NCI-H1105 treated with DMSO at 0.1 percent for 48 hours (cell line): ENCODE results near the gene TRIM63.

ENCODE experiments used
- DNase-seq: peaks from one replicate; lab custom pipeline; 2025; lab: John Stamatoyannopoulos, UW

The TRIM63 gene

DNA sequence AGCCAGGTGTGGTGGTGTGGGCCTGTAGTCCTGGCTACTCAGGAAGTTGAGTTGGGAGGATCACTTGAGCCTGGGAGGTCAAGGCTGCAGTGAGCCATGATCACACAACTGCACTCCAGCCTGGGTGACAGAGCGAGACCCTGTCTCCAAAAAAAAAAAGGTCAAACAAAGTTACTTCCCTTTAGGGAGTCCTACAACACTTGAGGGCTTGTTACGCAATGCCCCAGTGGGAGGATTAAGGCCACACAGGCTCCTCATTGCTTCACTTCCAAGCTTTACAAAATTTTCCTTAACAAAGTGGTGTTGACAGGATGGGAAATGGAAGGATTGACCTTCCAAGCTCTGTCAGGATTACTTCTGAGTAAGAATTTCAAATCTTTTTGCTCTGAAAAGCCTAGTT lies 52.1 kb downstream of the TRIM63 start:
- DNase-seq: no peak

- no peak for DNase-seq
These were observed 53.3 kb downstream of the TRIM63 start for GRCh38 chr1:26014179-26014578.

GRCh38 chr1:26012864-26013263 lies 54.6 kb downstream of the TRIM63 start:
- peak; percentile 51 for DNase-seq

DNA sequence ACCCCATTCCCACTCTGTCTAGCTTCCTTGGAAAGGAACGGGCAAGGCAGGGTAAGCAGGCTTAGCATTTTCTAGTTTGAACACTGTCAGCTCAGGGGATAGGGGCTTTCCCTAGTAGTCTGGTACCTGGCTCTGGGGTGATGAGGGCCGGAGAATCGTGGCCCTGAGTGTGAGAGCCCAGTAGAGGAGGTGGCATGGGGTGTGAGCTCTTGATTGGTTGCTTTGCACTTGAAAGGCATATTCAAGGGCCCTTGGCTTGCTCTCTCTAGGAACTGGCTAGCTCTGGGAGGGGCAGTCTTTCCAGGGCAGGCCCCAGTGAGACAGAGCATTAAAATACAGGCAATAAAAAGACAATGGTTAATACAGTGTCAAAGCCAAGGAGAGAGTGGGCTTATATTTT lies 56.6 kb downstream of the TRIM63 start:
- DNase-seq: no peak

- peak; percentile 7 for DNase-seq
These were observed 57.5 kb downstream of the TRIM63 start for GRCh38 chr1:26009796-26010447.

GRCh38 chr1:26006710-26007109 lies 60.7 kb downstream of the TRIM63 start:
- no peak for DNase-seq

DNA sequence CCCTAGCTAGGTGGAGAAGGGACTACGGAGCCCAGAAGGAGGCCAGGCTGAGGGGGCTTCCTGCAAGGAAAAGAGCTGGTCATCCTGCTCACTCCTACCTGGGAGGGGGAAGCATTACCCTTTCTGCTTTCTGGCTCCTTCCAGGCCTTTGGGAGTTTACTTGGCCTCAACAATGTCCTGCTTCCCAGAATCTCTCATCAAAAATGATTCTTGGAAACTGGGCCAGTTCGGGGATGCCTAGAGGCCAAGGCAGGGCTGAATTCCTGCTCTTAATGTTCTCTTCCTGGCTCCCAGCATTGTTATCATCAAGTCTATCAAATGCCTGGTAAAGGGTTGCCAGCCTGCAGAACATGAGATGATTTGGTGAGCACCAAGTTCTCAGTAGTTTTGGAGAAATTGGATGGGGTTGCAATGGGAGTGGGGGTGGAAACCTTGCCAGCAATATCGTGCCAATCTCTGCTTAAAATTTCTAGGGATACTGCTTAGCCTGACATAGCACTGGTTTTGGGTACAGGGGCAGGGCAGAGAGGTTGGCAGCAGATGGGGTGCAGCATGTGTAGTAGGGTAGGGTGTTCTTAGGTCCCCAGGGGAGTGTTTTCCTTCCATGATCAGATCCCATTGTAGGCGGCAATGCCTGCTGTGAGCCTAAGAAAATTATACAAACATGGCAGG lies 61.9 kb downstream of the TRIM63 start:
- no peak for DNase-seq

DNA sequence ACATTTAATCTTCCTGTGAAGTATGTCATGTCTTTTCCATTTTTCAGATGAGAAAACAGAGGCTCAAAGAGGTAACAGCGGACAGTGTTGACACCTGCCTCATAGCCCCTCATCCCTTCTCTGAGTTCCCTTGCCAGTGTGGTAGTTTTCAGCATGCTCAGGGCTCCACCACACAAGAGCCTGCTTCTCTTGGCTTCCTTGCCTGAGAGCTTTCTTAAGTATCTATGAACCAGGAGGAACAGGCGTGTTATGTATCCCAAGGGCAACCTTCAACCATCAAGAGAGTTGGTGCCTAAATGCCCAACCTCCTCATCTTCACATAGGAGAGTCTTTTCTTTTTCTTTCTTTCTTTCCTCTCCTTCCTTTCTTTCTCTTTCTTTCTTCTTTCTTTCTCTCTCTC lies 63.7 kb downstream of the TRIM63 start:
- DNase-seq: no peak

DNA sequence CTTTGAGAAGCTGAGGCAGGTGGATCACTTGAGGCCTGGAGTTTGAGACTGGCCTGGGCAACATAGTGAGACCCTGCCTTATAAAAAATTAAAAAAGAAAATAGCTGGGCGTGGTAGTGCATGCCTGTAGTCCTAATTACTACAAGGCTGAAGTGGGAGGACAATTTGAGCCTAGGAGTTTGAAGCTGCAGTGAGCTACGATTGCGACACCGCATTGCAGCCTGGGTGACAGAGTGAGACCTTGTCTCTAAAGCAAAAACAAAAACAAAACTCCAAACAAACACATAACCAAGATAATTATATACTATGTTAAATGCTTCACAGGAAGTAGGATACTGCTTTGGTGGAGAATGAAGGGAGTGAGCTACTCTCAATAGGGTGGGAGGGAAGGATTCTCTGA lies 64.2 kb downstream of the TRIM63 start:
- no peak for DNase-seq
